Thoracic aorta (tissue), 2 donors: ENCODE data around the gene INSRR. TPM values are rescaled to one million over a fixed set of nuclear protein-coding genes. Genes with fewer than 3 reads are reported as not detected.

Source experiments
- ATAC-seq: fragments of 150-250 bp; one replicate; pipeline ENCODE4 v1.8.0; 2017; ENCODE audit warnings: low read depth; ENCODE audit not compliant: insufficient number of reproducible peaks, low FRiP score
- DNase-seq: peaks from one replicate; pipeline ENCODE4 v3.0.0-alpha.2; 2020; ENCODE audit warnings: low spot score
- H3K27ac ChIP-seq, 2 donors: fragments of 200-600 bp; sonication (generic); 1 replicate in 1 of 2; 2 replicates in 1 of 2; pipeline ENCODE4 v1.5.1; 2016; ENCODE audit warnings: mild to moderate bottlenecking in 2 of 2, moderate library complexity in 2 of 2
- H3K27me3 ChIP-seq: fragments of 200-600 bp; sonication (generic); replicated peaks from 2 replicates; pipeline ENCODE4 v1.6.0; 2016; ENCODE audit warnings: mild to moderate bottlenecking; ENCODE audit not compliant: insufficient read depth
- H3K36me3 ChIP-seq: fragments of 200-600 bp; sonication (generic); one replicate; pipeline ENCODE4 v1.5.1; 2016
- H3K4me1 ChIP-seq, 2 donors: fragments of 200-600 bp; sonication (generic); 1 replicate in 1 of 2; 2 replicates in 1 of 2; pipeline versions ENCODE4 v1.5.1 to v1.6.0; 2016; ENCODE audit warnings: low read depth in 2 of 2, mild to moderate bottlenecking in 1 of 2; ENCODE audit not compliant: control insufficient read depth in 1 of 2
- H3K4me3 ChIP-seq: fragments of 200-600 bp; sonication (generic); 2 replicates; pipeline ENCODE4 v1.5.1; 2016; ENCODE audit warnings: mild to moderate bottlenecking
- H3K9me3 ChIP-seq: fragments of 200-600 bp; sonication (generic); 2 replicates; pipeline ENCODE4 v1.5.1; 2016
- CTCF ChIP-seq: fragments of 200-600 bp; sonication (generic); IDR thresholded peaks from one replicate; pipeline ENCODE4 v1.5.1; 2019; ENCODE audit warnings: antibody characterized with exemption
- total RNA-seq, 2 donors: library from RNA; depleted of rRNA; stranded (reverse); fragments of >200 nt; gene quantifications; one replicate each; pipeline versions ENCODE4 v1.1.0 to v1.2.3, GENCODE V29; 2016

INSRR gene
- total RNA-seq, 2 donors from 2014 or later = not detected

- Histone ChIP-seq H3K4me1 (no peaks in the 10 kb centered on the region), H3K4me3 (no peak overlapping the region), H3K36me3 (no peaks in the 10 kb centered on the region), H3K9me3 (no peaks in the 10 kb centered on the region), H3K27me3 (no peaks in the 10 kb centered on the region), H3K27ac (no peak overlapping the region)
- no peak for TF ChIP-seq CTCF
- ATAC-seq (no peak), DNase-seq (no peak)
These were observed 53.0 kb downstream of the INSRR start for GRCh38 chr1:156805766-156806511.

- ATAC-seq = no peak
- Histone ChIP-seq H3K36me3 (peaks cover 3% of the 10 kb centered on the region), H3K27me3 (no peaks in the 10 kb centered on the region), H3K27ac (no peak overlapping the region), H3K4me1 (no peaks in the 10 kb centered on the region), H3K4me3 (no peak overlapping the region), H3K9me3 (no peaks in the 10 kb centered on the region)
- no peak for DNase-seq
- no peak for TF ChIP-seq CTCF
These were observed 54.2 kb downstream of the INSRR start for GRCh38 chr1:156804572-156805243.

- no peak overlapping the region for H3K4me3 ChIP-seq
- ATAC-seq (no peak), DNase-seq (no peak)
- no peaks in the 10 kb centered on the region for H3K4me1 ChIP-seq
- peaks cover 8% of the 10 kb centered on the region for H3K36me3 ChIP-seq
- no peak overlapping the region for H3K27ac ChIP-seq
- no peaks in the 10 kb centered on the region for H3K9me3 ChIP-seq
- TF ChIP-seq CTCF = no peak
- no peaks in the 10 kb centered on the region for H3K27me3 ChIP-seq
These were observed 54.9 kb downstream of the INSRR start for GRCh38 chr1:156804026-156804425.

- Histone ChIP-seq H3K4me1 (no peaks in the 10 kb centered on the region), H3K27me3 (no peaks in the 10 kb centered on the region), H3K36me3 (peaks cover 10% of the 10 kb centered on the region), H3K9me3 (no peaks in the 10 kb centered on the region), H3K4me3 (no peak overlapping the region), H3K27ac (no peak overlapping the region)
- ATAC-seq (no peak), DNase-seq (no peak)
- TF ChIP-seq CTCF = no peak
These were observed 55.6 kb downstream of the INSRR start for GRCh38 chr1:156803086-156803851.

GRCh38 chr1:156802421-156802935 lies 56.4 kb downstream of the INSRR start:
- DNase-seq = no peak
- Histone ChIP-seq H3K27ac (no peak overlapping the region), H3K27me3 (no peaks in the 10 kb centered on the region), H3K9me3 (no peaks in the 10 kb centered on the region), H3K36me3 (peaks cover 18% of the 10 kb centered on the region), H3K4me1 (no peaks in the 10 kb centered on the region), H3K4me3 (no peak overlapping the region)
- no peak for ATAC-seq
- TF ChIP-seq CTCF = no peak
